K562 (cell line): ENCODE measurements around the gene LAMA5. TPM values are rescaled to one million over a fixed set of nuclear protein-coding genes. Genes with fewer than 3 reads are reported as not detected.
A peak's percentile ranks its signal among the peaks of the same experiment; 100 is the strongest.

Source experiments
- DEAF1 ChIP-seq: fragments of 450-650 bp; formaldehyde crosslinking; IDR thresholded peaks from 2 replicates; pipeline ENCODE4 v1.4.0; 2020; ENCODE audit warnings: mild to moderate bottlenecking, moderate library complexity
- FOXM1 ChIP-seq, 2 experiments: fragments of 450-650 bp in 1 of 2; sonication (generic) in 1 of 2; formaldehyde crosslinking in 1 of 2; IDR thresholded peaks; 2 replicates each; pipeline versions ENCODE4 v1.6.1 to v1.9.0; 2017 to 2022; ENCODE audit warnings: low read depth in 2 of 2, mild to moderate bottlenecking in 2 of 2, missing genetic modification reagents in 1 of 2, moderate library complexity in 1 of 2
- HDAC8 ChIP-seq: fragments of 450-650 bp; IDR thresholded peaks from 2 replicates; pipeline ENCODE4 v1.6.1; 2016; ENCODE audit warnings: mild to moderate bottlenecking, missing genetic modification characterization, moderate library complexity, missing compliant biosample characterization
- IRF1 ChIP-seq: sonication (generic); formaldehyde crosslinking; IDR thresholded peaks from 2 replicates; pipeline ENCODE4 v1.8.0; 2022; ENCODE audit warnings: missing genetic modification reagents, mild to moderate bottlenecking, borderline replicate concordance
- MTF1 ChIP-seq: fragments of 250-450 bp; sonication (Bioruptor Pico); IDR thresholded peaks from 2 replicates; pipeline ENCODE4 v1.9.0; 2021; ENCODE audit warnings: moderate library complexity, mild to moderate bottlenecking, inconsistent platforms, borderline replicate concordance
- NCOA6 ChIP-seq: fragments of 450-650 bp; IDR thresholded peaks from 2 replicates; pipeline ENCODE4 v1.6.1; 2017; ENCODE audit warnings: mild to moderate bottlenecking
- PML ChIP-seq: IDR thresholded peaks from 2 replicates; pipeline ENCODE4 v1.6.1; 2012; ENCODE audit warnings: low read length, inconsistent platforms
- RERE ChIP-seq: sonication (generic); formaldehyde crosslinking; IDR thresholded peaks from 2 replicates; pipeline ENCODE4 v1.8.0; 2023; ENCODE audit warnings: missing genetic modification reagents, mild to moderate bottlenecking, borderline replicate concordance
- SAP30 ChIP-seq: fragments of 200-600 bp; sonication (generic); IDR thresholded peaks from 2 replicates; pipeline ENCODE4 v1.6.1; 2012; ENCODE audit warnings: borderline replicate concordance, low read depth, mild to moderate bottlenecking, moderate library complexity, low read length, control low read depth, inconsistent platforms; ENCODE audit not compliant: insufficient read depth, poor library complexity, severe bottlenecking
- THRAP3 ChIP-seq: fragments of 450-650 bp; IDR thresholded peaks from 2 replicates; pipeline ENCODE4 v1.6.1; 2016; ENCODE audit warnings: mild to moderate bottlenecking, inconsistent platforms, borderline replicate concordance
- ZBTB2 ChIP-seq: fragments of 450-650 bp; IDR thresholded peaks from 2 replicates; pipeline ENCODE4 v1.6.1; 2016; ENCODE audit warnings: antibody characterized with exemption
- ZNF311 ChIP-seq: fragments of 250-450 bp; sonication (Bioruptor Pico); IDR thresholded peaks from 2 replicates; pipeline ENCODE4 v1.4.0; 2020; ENCODE audit warnings: mild to moderate bottlenecking, moderate library complexity
- polyA plus RNA-seq, 8 experiments: library from polyadenylated mRNA; depleted of rRNA in 4 of 8; stranded (reverse) in 5 of 8; unstranded in 3 of 8; fragments of >200 nt; fragmentation: Nextera tagmentation in 2 of 8; fragmentation: Illumina TruSeq in 1 of 8; extraction: Ambion mirVana in 2 of 8; extraction: Trizol in 1 of 8; gene quantifications; 2 replicates each; pipeline versions ENCODE4 v1.2.1 to v1.2.3, GENCODE V29; 2011 to 2014; ENCODE audit warnings: inconsistent platforms in 1 of 8, missing spikeins in 1 of 8
- total RNA-seq, 7 experiments: library from RNA; depleted of rRNA in 6 of 7; stranded (reverse); fragments of >200 nt in 6 of 7; fragmentation: Illumina TruSeq in 2 of 7; extraction: Trizol in 2 of 7; gene quantifications; 2 replicates each; pipeline versions ENCODE4 v1.2.1 to v1.2.3, GENCODE V29; 2011 to 2021; ENCODE audit warnings: low replicate concordance in 1 of 7
- TF ChIP-seq, protein P1 (sequence below): fragments of 450-650 bp; conservative IDR thresholded peaks from 2 replicates; pipeline ENCODE4 v1.6.1; 2016; ENCODE audit warnings: missing genetic modification characterization, low read depth, mild to moderate bottlenecking, control low read depth, missing compliant biosample characterization
- TF ChIP-seq, protein P2 (sequence below): sonication (generic); formaldehyde crosslinking; IDR thresholded peaks from 2 replicates; pipeline ENCODE4 v1.8.0; 2022; ENCODE audit warnings: missing genetic modification reagents, mild to moderate bottlenecking, moderate library complexity, borderline replicate concordance

The LAMA5 gene
- total and polyA plus RNA-seq, 9 of the 15 experiments (the other 6 are each of a cell fraction or from before 2014, with no cell fraction given): 0.31 to 101 (median 7.8) TPM

GRCh38 chr20:62301773-62302340 is 65.3 kb downstream of the LAMA5 start (continued):
- TF ChIP-seq RERE (CRISPR knock-in tag): no peak
- no peak for TF ChIP-seq NCOA6
- peak; percentile 84 for TF ChIP-seq DEAF1 (CRISPR knock-in tag)
- TF ChIP-seq THRAP3: no peak
- TF ChIP-seq SAP30: no peak
- TF ChIP-seq, protein P1, sequence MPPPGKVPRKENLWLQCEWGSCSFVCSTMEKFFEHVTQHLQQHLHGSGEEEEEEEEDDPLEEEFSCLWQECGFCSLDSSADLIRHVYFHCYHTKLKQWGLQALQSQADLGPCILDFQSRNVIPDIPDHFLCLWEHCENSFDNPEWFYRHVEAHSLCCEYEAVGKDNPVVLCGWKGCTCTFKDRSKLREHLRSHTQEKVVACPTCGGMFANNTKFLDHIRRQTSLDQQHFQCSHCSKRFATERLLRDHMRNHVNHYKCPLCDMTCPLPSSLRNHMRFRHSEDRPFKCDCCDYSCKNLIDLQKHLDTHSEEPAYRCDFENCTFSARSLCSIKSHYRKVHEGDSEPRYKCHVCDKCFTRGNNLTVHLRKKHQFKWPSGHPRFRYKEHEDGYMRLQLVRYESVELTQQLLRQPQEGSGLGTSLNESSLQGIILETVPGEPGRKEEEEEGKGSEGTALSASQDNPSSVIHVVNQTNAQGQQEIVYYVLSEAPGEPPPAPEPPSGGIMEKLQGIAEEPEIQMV (tag): no peak
- no peak for TF ChIP-seq IRF1 (CRISPR knock-in tag)
- TF ChIP-seq FOXM1 (IDR thresholded peaks at IDR 0.05; ENCODE audit: low read depth): peak; percentile 13; the same call in 1 of the 2 replicates
- TF ChIP-seq FOXM1 (CRISPR knock-in tag; IDR thresholded peaks at IDR 0.05; ENCODE audit: low read depth): no peak
- no peak for TF ChIP-seq ZNF311 (CRISPR knock-in tag)
- TF ChIP-seq, protein P2, sequence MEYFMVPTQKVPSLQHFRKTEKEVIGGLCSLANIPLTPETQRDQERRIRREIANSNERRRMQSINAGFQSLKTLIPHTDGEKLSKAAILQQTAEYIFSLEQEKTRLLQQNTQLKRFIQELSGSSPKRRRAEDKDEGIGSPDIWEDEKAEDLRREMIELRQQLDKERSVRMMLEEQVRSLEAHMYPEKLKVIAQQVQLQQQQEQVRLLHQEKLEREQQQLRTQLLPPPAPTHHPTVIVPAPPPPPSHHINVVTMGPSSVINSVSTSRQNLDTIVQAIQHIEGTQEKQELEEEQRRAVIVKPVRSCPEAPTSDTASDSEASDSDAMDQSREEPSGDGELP (CRISPR knock-in tag): peak; percentile 82; the same call in 1 of the 2 replicates
- no peak for TF ChIP-seq ZBTB2
- TF ChIP-seq PML: no peak
- no peak for TF ChIP-seq HDAC8
- no peak for TF ChIP-seq MTF1 (CRISPR knock-in tag)
